ENCODE data around the gene PPME1.

DNA sequence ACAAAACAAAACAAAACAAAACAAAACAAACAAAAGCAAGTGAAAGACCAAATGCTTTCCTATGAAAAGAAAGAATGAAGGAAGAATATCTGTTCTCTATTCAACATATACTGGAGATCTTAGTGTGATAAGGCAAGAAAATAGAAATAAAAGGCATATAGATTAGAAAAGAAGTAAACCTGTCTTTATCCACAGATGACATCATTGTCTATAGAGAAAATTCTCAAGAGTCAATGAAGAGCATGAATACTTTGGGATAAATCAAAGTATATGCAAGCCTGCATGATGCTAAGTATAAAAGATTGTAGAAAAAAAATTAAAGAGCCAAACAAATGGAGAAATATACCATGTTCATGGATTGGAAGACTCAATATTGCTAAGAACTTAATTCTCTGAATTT is 17.9 kb upstream of the PPME1 start:
- TF ChIP-seq, protein P1, sequence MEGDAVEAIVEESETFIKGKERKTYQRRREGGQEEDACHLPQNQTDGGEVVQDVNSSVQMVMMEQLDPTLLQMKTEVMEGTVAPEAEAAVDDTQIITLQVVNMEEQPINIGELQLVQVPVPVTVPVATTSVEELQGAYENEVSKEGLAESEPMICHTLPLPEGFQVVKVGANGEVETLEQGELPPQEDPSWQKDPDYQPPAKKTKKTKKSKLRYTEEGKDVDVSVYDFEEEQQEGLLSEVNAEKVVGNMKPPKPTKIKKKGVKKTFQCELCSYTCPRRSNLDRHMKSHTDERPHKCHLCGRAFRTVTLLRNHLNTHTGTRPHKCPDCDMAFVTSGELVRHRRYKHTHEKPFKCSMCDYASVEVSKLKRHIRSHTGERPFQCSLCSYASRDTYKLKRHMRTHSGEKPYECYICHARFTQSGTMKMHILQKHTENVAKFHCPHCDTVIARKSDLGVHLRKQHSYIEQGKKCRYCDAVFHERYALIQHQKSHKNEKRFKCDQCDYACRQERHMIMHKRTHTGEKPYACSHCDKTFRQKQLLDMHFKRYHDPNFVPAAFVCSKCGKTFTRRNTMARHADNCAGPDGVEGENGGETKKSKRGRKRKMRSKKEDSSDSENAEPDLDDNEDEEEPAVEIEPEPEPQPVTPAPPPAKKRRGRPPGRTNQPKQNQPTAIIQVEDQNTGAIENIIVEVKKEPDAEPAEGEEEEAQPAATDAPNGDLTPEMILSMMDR (IDR thresholded peaks at IDR 0.05), result no peak
- TF ChIP-seq POLR2A (IDR thresholded peaks at IDR 0.05), result no peak
- TF ChIP-seq POLR2AphosphoS5 (IDR thresholded peaks at IDR 0.05), result no peak

All from prostate gland (tissue), 2 donors.